Measurements from ENCODE around the gene GPR139. TPM values are rescaled to one million over a fixed set of nuclear protein-coding genes. Genes with fewer than 3 reads are reported as not detected.

Gene GPR139
- total RNA-seq, 1 experiment from 2014 or later: not detected

GRCh38 chr16:20102521-20102920, 28.8 kb upstream of the GPR139 start:
- intact Hi-C loops (cut with micrococcal nuclease): no loop called here
- no TSS peak for BruUV-seq (replicated peaks)
- Histone ChIP-seq H3K4me3 (ENCODE audit: low read length) (no peak overlapping the region), H3K4me2 (ENCODE audit: low read length) (no peak overlapping the region), H3K79me2 (ENCODE audit: low read length) (no peaks in the 10 kb centered on the region), H3K9me3 (ENCODE audit: low read length) (no peaks in the 10 kb centered on the region), H3K27ac (ENCODE audit: low read length) (no peak overlapping the region), H3K27me3 (ENCODE audit: low read length) (no peaks in the 10 kb centered on the region; the same call in 1 of the 2 replicates), H2AFZ (ENCODE audit: low read length) (no peak overlapping the region), H3K9ac (ENCODE audit: low read length) (no peak overlapping the region), H3K9me2 (replicated peaks; ENCODE audit: low read length) (no peaks in the 10 kb centered on the region), H3K4me1 (ENCODE audit: insufficient read depth, low read length) (no peaks in the 10 kb centered on the region), H4K20me1 (ENCODE audit: low read length) (no peaks in the 10 kb centered on the region), H3F3A (ENCODE audit: low read length, unreplicated experiment) (no peaks in the 10 kb centered on the region), H3K36me3 (ENCODE audit: low read depth, low read length) (no peaks in the 10 kb centered on the region)
- no peak for ATAC-seq
- CTCF ChIA-PET: no interaction called here
- TF ChIP-seq EZH2phosphoT487 (IDR thresholded peaks at IDR 0.05; ENCODE audit: borderline replicate concordance, low read length) (no peak), EZH2 (IDR thresholded peaks at IDR 0.05; ENCODE audit: low read length, unreplicated experiment) (no peak), CTCF (conservative IDR thresholded peaks at IDR 0.05; ENCODE audit: low read depth, low read length) (no peak)
- DNase-seq: no peak
- POLR2A ChIA-PET (ENCODE audit: unreplicated experiment): no interaction called here

- no peak for TF ChIP-seq EZH2phosphoT487 (IDR thresholded peaks at IDR 0.05; ENCODE audit: borderline replicate concordance, low read length)
- TF ChIP-seq EZH2 (IDR thresholded peaks at IDR 0.05; ENCODE audit: low read length, unreplicated experiment): no peak
- TF ChIP-seq CTCF (conservative IDR thresholded peaks at IDR 0.05; ENCODE audit: low read depth, low read length): no peak
- POLR2A ChIA-PET (ENCODE audit: unreplicated experiment): no interaction called here
- no peaks in the 10 kb centered on the region for H3K9me3 ChIP-seq (ENCODE audit: low read length)
Measured at GRCh38 chr16:20102021-20102420, 28.3 kb upstream of the GPR139 start.

DNA sequence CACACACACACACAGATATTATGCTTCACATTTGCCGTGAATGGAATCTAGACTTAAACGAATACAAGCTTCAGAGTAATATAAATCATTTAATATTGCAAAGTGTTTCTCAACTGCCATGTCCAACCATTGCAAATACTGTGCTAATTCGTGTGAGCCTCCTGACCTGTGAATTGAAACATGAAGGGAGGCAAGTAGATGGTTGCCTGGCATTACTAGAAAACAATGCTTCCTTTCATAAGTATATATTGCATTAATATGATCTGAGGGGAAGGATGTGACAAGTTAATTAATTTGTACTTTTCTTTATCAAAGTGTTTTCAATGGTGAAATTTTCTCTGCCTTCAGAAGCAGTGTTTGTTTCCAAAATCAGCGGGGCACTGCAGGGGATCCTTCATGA, 25.7 kb upstream of the GPR139 start:
- H3K4me2 ChIP-seq (ENCODE audit: low read length): no peak overlapping the region
- ChIA-PET CTCF (no interaction called here), POLR2A (ENCODE audit: unreplicated experiment) (no interaction called here)
- intact Hi-C loops (cut with micrococcal nuclease): no loop called here
- H3K9me2 ChIP-seq (replicated peaks; ENCODE audit: low read length): no peaks in the 10 kb centered on the region
- H3K4me3 ChIP-seq (ENCODE audit: low read length): no peak overlapping the region
- no peaks in the 10 kb centered on the region for H3F3A ChIP-seq (ENCODE audit: low read length, unreplicated experiment)
- no peaks in the 10 kb centered on the region for H3K4me1 ChIP-seq (ENCODE audit: insufficient read depth, low read length)
- no peak for TF ChIP-seq CTCF (conservative IDR thresholded peaks at IDR 0.05; ENCODE audit: low read depth, low read length)
- TF ChIP-seq EZH2phosphoT487 (IDR thresholded peaks at IDR 0.05; ENCODE audit: borderline replicate concordance, low read length): no peak
- TF ChIP-seq EZH2 (IDR thresholded peaks at IDR 0.05; ENCODE audit: low read length, unreplicated experiment): no peak
- no peaks in the 10 kb centered on the region for H3K9me3 ChIP-seq (ENCODE audit: low read length)
- H2AFZ ChIP-seq (ENCODE audit: low read length): no peak overlapping the region
- H3K36me3 ChIP-seq (ENCODE audit: low read depth, low read length): no peaks in the 10 kb centered on the region
- DNase-seq: no peak
- no peak for ATAC-seq
- H3K27ac ChIP-seq (ENCODE audit: low read length): no peak overlapping the region
- no TSS peak for BruUV-seq (replicated peaks)
- H3K9ac ChIP-seq (ENCODE audit: low read length): no peak overlapping the region
- H4K20me1 ChIP-seq (ENCODE audit: low read length): no peaks in the 10 kb centered on the region
- no peaks in the 10 kb centered on the region; the same call in 1 of the 2 replicates for H3K27me3 ChIP-seq (ENCODE audit: low read length)
- H3K79me2 ChIP-seq (ENCODE audit: low read length): no peaks in the 10 kb centered on the region

More at GRCh38 chr16:20102021-20102420, 28.3 kb upstream of the GPR139 start:
- Histone ChIP-seq H4K20me1 (ENCODE audit: low read length) (no peaks in the 10 kb centered on the region), H3K27ac (ENCODE audit: low read length) (no peak overlapping the region), H3K9ac (ENCODE audit: low read length) (no peak overlapping the region), H3K4me1 (ENCODE audit: insufficient read depth, low read length) (no peaks in the 10 kb centered on the region), H3K9me2 (replicated peaks; ENCODE audit: low read length) (no peaks in the 10 kb centered on the region), H2AFZ (ENCODE audit: low read length) (no peak overlapping the region), H3K4me3 (ENCODE audit: low read length) (no peak overlapping the region), H3F3A (ENCODE audit: low read length, unreplicated experiment) (no peaks in the 10 kb centered on the region), H3K79me2 (ENCODE audit: low read length) (no peaks in the 10 kb centered on the region), H3K36me3 (ENCODE audit: low read depth, low read length) (no peaks in the 10 kb centered on the region), H3K4me2 (ENCODE audit: low read length) (no peak overlapping the region), H3K27me3 (ENCODE audit: low read length) (no peaks in the 10 kb centered on the region; the same call in 1 of the 2 replicates)
- intact Hi-C loops (cut with micrococcal nuclease): no loop called here
- CTCF ChIA-PET: no interaction called here
- DNase-seq (no peak), ATAC-seq (no peak)
- BruUV-seq (replicated peaks): no TSS peak

Data from PC-3 (cell line).